Measurements from ENCODE around the gene TMEM106B. TPM values are rescaled to one million over a fixed set of nuclear protein-coding genes. Genes with fewer than 3 reads are reported as not detected.

Gene TMEM106B
- total and polyA plus RNA-seq, 2 donors (not counting 3 experiments of a cell fraction or from before 2014, with no cell fraction given), result 13.7 to 23.1 TPM

DNA sequence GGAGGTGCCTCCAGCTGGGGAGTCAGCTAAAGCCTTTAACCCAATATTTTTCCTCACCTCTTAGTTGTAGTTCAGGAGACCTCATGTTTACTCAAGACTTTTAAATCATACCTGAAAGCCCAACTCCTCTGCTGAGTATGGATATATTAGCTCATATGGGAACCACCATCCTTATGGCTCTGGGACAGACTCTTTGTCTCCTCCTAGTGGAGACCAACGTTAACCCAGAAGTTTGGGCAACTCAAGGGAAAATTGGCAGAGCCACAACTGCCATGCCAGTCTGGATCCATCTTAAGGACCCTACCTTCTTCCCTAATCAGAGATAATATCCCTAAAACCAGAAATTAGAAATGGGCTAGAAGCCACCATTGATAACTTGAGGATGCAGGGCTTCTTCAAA, 80.8 kb downstream of the TMEM106B start:
- no peaks in the 10 kb centered on the region for H3K4me1 ChIP-seq (ENCODE audit: control insufficient read depth, extremely low read depth, insufficient read depth, low read length)
- DNase-seq (ENCODE audit: low read depth, low spot score) (peak; percentile 13), FAIRE-seq (peak; percentile 35)
- intact Hi-C loops (cut with micrococcal nuclease) (loop anchor here (1.0 kb wide), 2 partner anchors 225 to 865 kb away; no protein-coding TSS in a partner anchor), dilution Hi-C loops (cut with MboI; ENCODE audit: extremely low pct_ligation_motif_present, low sequenced_read_pairs) (no loop called here)
- H3K9me1 ChIP-seq (replicated peaks; ENCODE audit: control insufficient read depth, extremely low read depth, insufficient read depth, low read length), result no peaks in the 10 kb centered on the region
- no peak overlapping the region for H2AFZ ChIP-seq (ENCODE audit: low read depth, low read length)
- CTCF ChIA-PET, result interaction anchor here (0.8 to 2.2 kb wide), 18 partner anchors 9 to 916 kb away, joined by 3 to 15 read pairs (median 4); partner anchors contain the start of genes THSD7A and TMEM106B
- H3K27ac ChIP-seq (ENCODE audit: insufficient read depth, low read depth, low read length), result no peak overlapping the region
- peaks cover 4% of the 10 kb centered on the region in 2 experiments for H3K27me3 ChIP-seq (ENCODE audit: control insufficient read depth in 2 of 2, insufficient read depth in 2 of 2, low read length in 2 of 2)
- no peak overlapping the region for H3K4me2 ChIP-seq (ENCODE audit: insufficient read depth, low read length)
- POLR2A ChIA-PET, result no interaction called here
- no peaks in the 10 kb centered on the region for H3K36me3 ChIP-seq (ENCODE audit: control insufficient read depth in 2 of 2, extremely low read depth in 1 of 2, insufficient read depth in 2 of 2, low read length in 2 of 2)
- H3K79me2 ChIP-seq (ENCODE audit: control insufficient read depth, insufficient read depth, low read length), result no peaks in the 10 kb centered on the region
- no peaks in the 10 kb centered on the region for H4K20me1 ChIP-seq (replicated peaks; ENCODE audit: control insufficient read depth, extremely low read depth, insufficient read depth, low read length)
- no TSS peak for BruUV-seq (replicated peaks)
- H3K9ac ChIP-seq (replicated peaks; ENCODE audit: extremely low read depth, insufficient read depth, low read length), result no peak overlapping the region
- no peak overlapping the region for H3K4me3 ChIP-seq (replicated peaks in 1 of 3; ENCODE audit: insufficient read depth in 1 of 3, low read depth in 1 of 3, low read length in 3 of 3)
- TF ChIP-seq JUN (IDR thresholded peaks at IDR 0.05; ENCODE audit: borderline replicate concordance, insufficient read depth, insufficient read length, low read depth) (no peak), FOS (IDR thresholded peaks at IDR 0.05; ENCODE audit: borderline replicate concordance, insufficient read depth, low read length) (no peak), CTCF (IDR thresholded peaks at IDR 0.05; ENCODE audit: extremely low read depth in 1 of 2, insufficient read depth in 1 of 2, low read depth in 1 of 2, low read length in 2 of 2) (peak; percentile 47 to 49)
- no peaks in the 10 kb centered on the region for H3K9me3 ChIP-seq (replicated peaks; ENCODE audit: control insufficient read depth, insufficient read depth, low read length)

Other genes with a start within 250 kb of the TMEM106B start
- gene VWDE, start 192.6 kb downstream of the TMEM106B start, total RNA-seq, result 0.09 and 0.11 TPM in 2 replicates
- 0.10 and 0.17 TPM in 2 replicates for gene VWDE, start 192.6 kb downstream of the TMEM106B start, polyA plus RNA-seq

Measured in endothelial cell of umbilical vein (primary cell).